Natural killer cell (primary cell): ENCODE measurements around the gene AGL. TPM values are rescaled to one million over a fixed set of nuclear protein-coding genes. Genes with fewer than 3 reads are reported as not detected.

ENCODE experiments used
- ATAC-seq, 3 donors: fragments of 150-1000 bp in 2 of 3; fragments of 200-7000 bp in 1 of 3; cut with Tn5 transposase; 1 replicate in 1 of 3; 2 replicates in 2 of 3; pipeline ENCODE4 v1.10.0; 2021; ENCODE audit warnings: mild to moderate bottlenecking in 2 of 3, moderate library complexity in 2 of 3
- DNase-seq, 2 donors: peaks; one replicate each; pipeline versions ENCODE4 v3.0.0 to v3.0.0-alpha.2; 2013 to 2021; ENCODE audit warnings: mixed read lengths in 1 of 2
- H3K27ac ChIP-seq: one replicate; pipeline ENCODE4 v1.5.1; 2013; ENCODE audit warnings: mild to moderate bottlenecking, low read length
- H3K27me3 ChIP-seq: one replicate; pipeline ENCODE4 v1.6.1; 2013; ENCODE audit warnings: low read length; ENCODE audit not compliant: control insufficient read depth, insufficient read depth
- H3K36me3 ChIP-seq: one replicate; pipeline ENCODE4 v1.6.1; 2013; ENCODE audit warnings: low read length; ENCODE audit not compliant: control insufficient read depth, insufficient read depth
- H3K4me1 ChIP-seq: one replicate; pipeline ENCODE4 v1.6.1; 2013; ENCODE audit warnings: low read length; ENCODE audit not compliant: control insufficient read depth, insufficient read depth
- H3K4me3 ChIP-seq: one replicate; pipeline ENCODE4 v1.5.1; 2013; ENCODE audit warnings: low read length
- H3K9me3 ChIP-seq: one replicate; pipeline ENCODE4 v1.6.1; 2013; ENCODE audit warnings: low read length; ENCODE audit not compliant: control insufficient read depth, insufficient read depth
- H3K27ac Mint-ChIP-seq, 2 donors: one replicate each; pipeline ENCODE4 v1.8.0; 2022; ENCODE audit warnings: mild to moderate bottlenecking in 2 of 2, mixed read lengths in 2 of 2, moderate library complexity in 1 of 2
- H3K27me3 Mint-ChIP-seq, 2 donors: one replicate each; pipeline ENCODE4 v1.8.0; 2022; ENCODE audit warnings: low read depth in 2 of 2, mixed read lengths in 2 of 2
- H3K36me3 Mint-ChIP-seq: one replicate; pipeline ENCODE4 v1.8.0; 2022; ENCODE audit warnings: mixed read lengths
- H3K4me1 Mint-ChIP-seq, 2 donors: one replicate each; pipeline ENCODE4 v1.8.0; 2022; ENCODE audit warnings: mixed read lengths in 2 of 2
- H3K4me3 Mint-ChIP-seq: one replicate; pipeline ENCODE4 v1.8.0; 2022; ENCODE audit warnings: mild to moderate bottlenecking, moderate library complexity, mixed read lengths
- H3K9me3 Mint-ChIP-seq, 2 donors: one replicate each; pipeline ENCODE4 v1.8.0; 2022; ENCODE audit warnings: mixed read lengths in 2 of 2
- CTCF ChIP-seq: fragments of 200-600 bp; IDR thresholded peaks from one replicate; pipeline ENCODE4 v1.8.0; 2022; ENCODE audit warnings: antibody characterized with exemption
- WGBS: methylation state at CpG from one replicate; pipeline ENCODE4 v1.1.7; 2013; ENCODE audit warnings: missing lambda C conversion rate; ENCODE audit not compliant: insufficient coverage; 5-methylcytosine and 5-hydroxymethylcytosine counted together
- intact Hi-C: fragments of 100-400 bp; cut with micrococcal nuclease; formaldehyde crosslinking; loops from one replicate; pipeline ENCODE4 v1.14.2; 2022
- total RNA-seq, 4 donors: library from RNA; stranded (reverse); fragments of 120-200 nt in 1 of 4; gene quantifications; one replicate each; pipeline versions ENCODE4 v1.2.3 to v1.2.4, GENCODE V29; 2013 to 2022

AGL gene
- total RNA-seq, 3 donors from 2014 or later (not counting 1 experiment from before 2014, with no cell fraction given) = 13.5 to 19.4 (median 15.3) TPM

GRCh38 chr1:99968214-99968613 is 118.1 kb downstream of the AGL start:
- no peaks in the 10 kb centered on the region for H3K36me3 Mint-ChIP-seq
- no peak for TF ChIP-seq CTCF
- intact Hi-C loops = loop anchor here (2.0 kb wide), 1 partner anchor 67 kb away; no protein-coding TSS in a partner anchor
- DNase-seq (no peak), ATAC-seq (no peak)
- Histone ChIP-seq H3K36me3 (no peaks in the 10 kb centered on the region), H3K27ac (no peak overlapping the region), H3K4me1 (peaks cover 10% of the 10 kb centered on the region), H3K4me3 (no peak overlapping the region), H3K9me3 (no peaks in the 10 kb centered on the region), H3K27me3 (no peaks in the 10 kb centered on the region)
- H3K4me3 Mint-ChIP-seq = peak overlapping the region; percentile 64
- no peaks in the 10 kb centered on the region for H3K9me3 Mint-ChIP-seq
- peaks cover 27 to 31% of the 10 kb centered on the region in 2 donors for H3K4me1 Mint-ChIP-seq
- 99% methylated on average over 4 of the region's 4 CpGs for WGBS
- H3K27ac Mint-ChIP-seq = peak overlapping the region; percentile 93 to 98
- H3K27me3 Mint-ChIP-seq = no peaks in the 10 kb centered on the region

- H3K27ac ChIP-seq = peak overlapping the region; percentile 83
- H3K27ac Mint-ChIP-seq = peak overlapping the region; percentile 93 to 98
- H3K27me3 Mint-ChIP-seq = no peaks in the 10 kb centered on the region
- H3K4me1 Mint-ChIP-seq = peaks cover 27 to 31% of the 10 kb centered on the region in 2 donors
- 16% methylated on average over 6 of the region's 6 CpGs for WGBS
- ATAC-seq = peak in 1 of 3 donors; percentile 6
- peak overlapping the region; percentile 94 for H3K4me3 ChIP-seq
- no peak for DNase-seq
- H3K27me3 ChIP-seq = no peaks in the 10 kb centered on the region
- H3K9me3 Mint-ChIP-seq = no peaks in the 10 kb centered on the region
- intact Hi-C loops = loop anchor here (2.0 kb wide), 1 partner anchor 66 kb away; no protein-coding TSS in a partner anchor
- H3K4me3 Mint-ChIP-seq = peak overlapping the region; percentile 97
- H3K4me1 ChIP-seq = peaks cover 10% of the 10 kb centered on the region
- no peaks in the 10 kb centered on the region for H3K36me3 ChIP-seq
- TF ChIP-seq CTCF = no peak
- H3K36me3 Mint-ChIP-seq = no peaks in the 10 kb centered on the region
- no peaks in the 10 kb centered on the region for H3K9me3 ChIP-seq
Observed at GRCh38 chr1:99969260-99969728, 119.1 kb downstream of the AGL start.

- Mint-ChIP-seq H3K4me1 (peaks cover 27 to 31% of the 10 kb centered on the region in 2 donors), H3K36me3 (no peaks in the 10 kb centered on the region), H3K27me3 (no peaks in the 10 kb centered on the region), H3K27ac (peak within 1 kb of the TSS; percentile 93 to 98), H3K9me3 (no peaks in the 10 kb centered on the region), H3K4me3 (peak within 1 kb of the TSS; percentile 97)
- intact Hi-C loops = loop anchor here (2.0 to 5.0 kb wide), 2 partner anchors 65 to 162 kb away; partner anchors contain the start of genes SASS6 and TRMT13
- Histone ChIP-seq H3K4me3 (peak within 1 kb of the TSS; percentile 94), H3K36me3 (no peaks in the 10 kb centered on the region), H3K4me1 (peaks cover 10% of the 10 kb centered on the region), H3K9me3 (no peaks in the 10 kb centered on the region), H3K27ac (peak within 1 kb of the TSS; percentile 83), H3K27me3 (no peaks in the 10 kb centered on the region)
- DNase-seq = peak; percentile 75 to 87
- no peak for TF ChIP-seq CTCF
- under 1% methylated on average over 74 of the region's 74 CpGs for WGBS
- ATAC-seq = peak; percentile 83 to 91 (median 87)
Observed at GRCh38 chr1:99969729-99970621, 119.8 kb downstream of the AGL start, which contains the start of gene SLC35A3. Gene SLC35A3 (plus strand): TSS chr1:99969996. CDS start chr1:99993555, 23,559 bp downstream.
